NOMO-1 treated with DMSO at 0.1 percent for 48 hours (cell line): ENCODE measurements around the gene CCHCR1.
A peak's percentile ranks its signal among the peaks of the same experiment; 100 is the strongest.
"Not testable (repeated sequence)": the region's sequence is repeated elsewhere in the genome, so short reads cannot be mapped to it uniquely, and the experiment has no call there.

Source experiments
- DNase-seq: peaks from one replicate; lab custom pipeline; 2025; ENCODE audit not compliant: unreplicated experiment; lab: John Stamatoyannopoulos, UW

The CCHCR1 gene, protein sequence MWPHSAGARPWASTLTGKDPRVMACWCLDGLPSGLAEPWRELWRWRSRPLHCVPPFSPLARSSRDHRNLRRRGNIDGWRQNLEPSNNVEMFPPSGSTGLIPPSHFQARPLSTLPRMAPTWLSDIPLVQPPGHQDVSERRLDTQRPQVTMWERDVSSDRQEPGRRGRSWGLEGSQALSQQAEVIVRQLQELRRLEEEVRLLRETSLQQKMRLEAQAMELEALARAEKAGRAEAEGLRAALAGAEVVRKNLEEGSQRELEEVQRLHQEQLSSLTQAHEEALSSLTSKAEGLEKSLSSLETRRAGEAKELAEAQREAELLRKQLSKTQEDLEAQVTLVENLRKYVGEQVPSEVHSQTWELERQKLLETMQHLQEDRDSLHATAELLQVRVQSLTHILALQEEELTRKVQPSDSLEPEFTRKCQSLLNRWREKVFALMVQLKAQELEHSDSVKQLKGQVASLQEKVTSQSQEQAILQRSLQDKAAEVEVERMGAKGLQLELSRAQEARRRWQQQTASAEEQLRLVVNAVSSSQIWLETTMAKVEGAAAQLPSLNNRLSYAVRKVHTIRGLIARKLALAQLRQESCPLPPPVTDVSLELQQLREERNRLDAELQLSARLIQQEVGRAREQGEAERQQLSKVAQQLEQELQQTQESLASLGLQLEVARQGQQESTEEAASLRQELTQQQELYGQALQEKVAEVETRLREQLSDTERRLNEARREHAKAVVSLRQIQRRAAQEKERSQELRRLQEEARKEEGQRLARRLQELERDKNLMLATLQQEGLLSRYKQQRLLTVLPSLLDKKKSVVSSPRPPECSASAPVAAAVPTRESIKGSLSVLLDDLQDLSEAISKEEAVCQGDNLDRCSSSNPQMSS

DNA sequence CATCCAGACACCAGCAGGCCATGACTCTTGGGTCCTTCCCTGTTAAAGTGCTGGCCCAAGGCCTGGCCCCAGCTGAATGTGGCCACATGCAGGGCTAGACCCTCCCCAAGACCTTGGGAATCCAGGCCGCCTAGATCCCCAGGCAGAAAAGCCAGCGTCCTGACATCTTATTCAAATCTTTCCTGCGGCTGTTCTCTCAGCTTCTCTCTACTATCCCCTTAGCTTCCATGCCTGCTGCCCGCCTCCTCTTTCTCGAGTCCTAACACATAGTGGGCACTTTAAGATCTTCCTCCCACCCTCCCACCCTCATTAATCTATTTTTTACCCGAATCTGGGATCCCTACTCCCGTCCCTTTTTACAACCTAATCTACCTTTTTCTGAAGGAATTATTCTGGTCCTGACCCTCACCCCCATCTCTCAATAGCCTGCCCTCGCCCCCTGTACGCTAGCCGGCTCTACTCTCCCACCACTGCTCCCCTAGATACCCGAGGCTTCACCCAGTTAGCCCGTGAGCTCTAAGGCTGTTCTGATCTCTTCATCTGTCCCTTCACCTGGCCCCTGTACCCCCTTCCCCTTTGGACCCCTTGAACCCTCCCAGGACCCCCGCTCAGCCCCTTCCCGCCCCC is at the start of gene CCHCR1:
CCHCR1 (minus strand) TSS at position 290 of the 627 bp plus-strand sequence; CDS start at position 88, 202 bp downstream.
- no peak for DNase-seq

DNA sequence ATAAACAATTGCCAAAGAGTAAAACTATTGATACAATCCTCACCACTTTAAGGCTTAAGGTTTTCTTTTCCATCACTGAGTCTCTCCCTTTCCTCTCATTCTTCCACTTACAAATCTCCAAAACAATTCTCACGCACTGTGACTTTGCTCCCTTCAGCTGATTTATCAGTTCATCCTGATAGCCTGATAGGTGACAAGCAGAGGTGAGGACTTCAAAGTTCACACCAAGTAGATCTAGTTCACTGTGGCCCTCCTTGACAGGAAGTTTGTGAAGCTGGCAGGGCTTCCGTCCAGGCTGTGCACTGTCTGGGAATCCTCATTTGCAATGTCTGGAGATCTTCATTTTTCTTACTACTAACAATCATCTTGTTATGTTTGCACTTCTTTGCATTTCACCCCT is 48.0 kb upstream of the CCHCR1 start:
- no peak for DNase-seq

DNA sequence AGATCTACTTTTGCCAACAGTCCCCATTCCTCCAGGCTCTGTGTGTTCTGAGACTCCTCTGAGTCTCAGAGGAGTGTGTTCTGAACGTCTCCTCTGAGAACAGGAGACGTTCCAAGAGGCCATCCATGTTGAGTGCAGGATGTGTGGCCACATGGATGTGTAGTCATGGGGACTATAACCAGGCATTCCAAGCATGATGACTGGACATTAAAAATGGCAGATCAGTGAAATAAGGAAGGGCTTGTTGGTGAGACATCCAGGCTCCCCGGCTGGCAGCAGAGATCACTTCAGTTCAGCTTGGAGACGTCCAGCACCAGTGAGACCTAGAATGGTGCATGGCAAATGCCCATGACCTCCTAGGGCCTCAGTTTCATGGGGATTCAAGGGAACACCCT is 47.1 kb upstream of the CCHCR1 start:
- DNase-seq: no peak

DNA sequence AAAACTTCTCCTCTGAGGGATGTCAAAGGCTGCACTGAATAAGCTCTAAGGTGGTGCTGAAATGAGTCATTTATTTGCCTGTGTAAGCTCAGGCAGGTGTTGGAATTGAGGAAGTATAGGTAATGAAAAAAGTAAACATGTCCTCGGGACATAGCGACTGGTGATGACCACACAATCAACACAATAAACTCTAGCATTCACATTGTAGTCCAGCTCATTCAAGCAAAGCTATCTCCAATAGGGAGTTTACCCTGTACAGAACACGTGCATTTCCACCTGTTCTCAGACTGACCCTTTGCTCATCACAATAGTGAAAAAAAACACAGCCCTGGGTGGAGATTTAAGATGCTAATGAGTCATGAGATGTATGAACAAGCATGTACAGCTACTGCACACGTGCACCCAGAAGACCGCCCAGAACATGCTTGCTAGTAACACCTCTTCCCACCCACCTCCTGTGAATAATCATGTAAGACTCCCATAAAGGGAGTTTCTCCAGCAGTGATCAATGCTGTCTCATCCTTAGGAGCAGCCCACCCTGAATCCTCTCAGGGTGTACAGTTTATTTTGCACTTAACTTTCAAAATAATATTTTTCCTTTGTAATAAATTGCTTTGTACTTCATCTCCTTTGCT is 45.9 kb upstream of the CCHCR1 start:
- DNase-seq: no peak

DNA sequence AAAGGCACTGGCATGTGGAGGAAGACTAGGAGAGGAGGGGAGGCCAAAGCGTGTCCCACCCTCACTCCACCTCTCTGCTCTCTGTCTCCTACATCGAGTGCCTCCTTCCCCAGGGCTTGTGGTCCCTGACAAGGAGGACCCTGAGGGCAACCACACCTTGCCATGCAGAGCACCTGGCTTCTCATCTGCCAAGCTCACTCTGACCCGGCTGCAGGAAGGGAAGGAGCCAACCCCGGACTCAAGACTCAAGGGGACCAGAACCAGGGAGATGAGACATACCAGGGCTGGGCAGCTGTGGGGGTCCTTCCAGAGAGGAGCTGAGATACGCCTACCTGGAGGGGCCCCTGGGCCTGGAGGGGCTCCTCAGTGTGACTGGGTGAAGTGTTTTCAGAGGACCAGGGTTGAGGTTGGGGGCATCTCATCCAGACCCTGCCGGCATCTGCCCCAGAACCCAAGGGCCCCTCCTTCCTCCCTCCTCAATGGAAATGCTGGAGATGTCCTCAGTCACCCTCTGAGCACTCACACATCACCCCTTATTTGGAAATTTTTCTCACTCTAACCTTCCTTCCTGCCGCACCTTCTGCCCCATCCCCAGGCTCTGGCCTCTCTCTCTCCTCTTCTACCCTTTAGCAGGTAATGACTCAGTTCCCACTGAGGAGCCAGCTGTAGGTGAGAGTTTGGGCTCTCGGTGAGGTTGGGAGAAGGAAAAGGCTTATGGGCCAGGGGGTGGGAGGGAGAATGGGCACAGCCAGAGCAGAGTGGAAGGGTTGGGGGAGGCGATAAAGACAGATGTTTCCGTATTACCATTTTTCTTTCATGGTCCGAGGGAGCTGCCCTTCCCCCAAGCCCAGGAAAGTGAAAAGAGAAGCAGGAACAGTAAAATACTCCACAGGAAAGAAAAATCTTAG is 44.9 kb upstream of the CCHCR1 start:
- no peak for DNase-seq

DNA sequence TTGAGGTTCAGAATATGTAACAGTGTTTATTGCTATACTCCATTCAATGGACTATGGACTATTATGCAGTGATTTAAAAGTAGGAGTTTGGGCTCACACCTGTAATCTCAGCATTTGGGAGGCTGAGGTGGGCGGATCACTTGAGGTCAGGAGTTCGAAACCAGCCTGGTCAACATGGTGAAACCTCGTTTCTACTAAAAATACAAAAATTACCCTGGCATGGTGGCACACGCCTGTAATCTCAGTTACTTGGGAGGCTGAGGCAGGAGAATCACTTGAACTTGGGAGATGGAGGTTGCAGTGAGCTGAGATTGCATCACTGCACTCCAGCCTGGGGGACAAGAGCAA is 41.5 kb upstream of the CCHCR1 start:
- DNase-seq: not testable (repeated sequence)

DNA sequence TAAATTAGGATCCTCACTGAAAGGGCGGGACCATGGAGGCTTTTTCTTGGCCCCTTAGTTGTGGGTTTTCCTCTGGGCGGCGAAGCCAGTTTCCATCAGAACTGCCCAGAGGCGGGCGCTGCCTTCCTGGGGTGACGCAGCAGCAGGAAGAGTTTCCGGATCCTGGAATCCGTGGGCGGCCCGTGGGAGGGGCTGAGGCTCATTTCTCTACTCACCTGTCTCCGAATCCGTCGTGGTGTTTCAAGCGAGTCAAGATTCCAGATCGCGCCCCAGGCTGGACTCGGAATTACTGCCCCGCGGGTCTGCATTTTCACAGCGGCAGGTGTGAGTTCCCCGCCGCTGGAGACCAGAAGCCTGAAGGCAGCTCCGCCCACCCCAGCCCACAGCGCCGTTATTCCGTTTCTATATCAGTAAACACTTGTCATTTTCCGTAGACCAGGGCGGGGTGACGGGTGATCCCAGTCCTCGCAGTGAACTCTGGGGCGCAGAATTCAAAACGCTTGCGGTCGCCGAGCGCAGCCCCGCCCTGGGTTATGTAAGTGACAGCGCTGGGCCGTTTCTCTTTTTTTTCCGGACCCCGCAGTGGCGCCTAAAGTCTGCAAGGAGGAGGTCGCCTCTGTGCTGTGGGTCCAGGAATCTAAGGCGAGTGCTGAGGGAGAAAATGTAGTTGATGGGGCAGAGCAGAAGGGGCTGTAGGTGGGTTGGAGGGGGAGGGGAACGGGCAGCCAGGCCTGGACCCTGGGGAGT is 40.1 kb upstream of the CCHCR1 start:
- DNase-seq: peak; percentile 93

DNA sequence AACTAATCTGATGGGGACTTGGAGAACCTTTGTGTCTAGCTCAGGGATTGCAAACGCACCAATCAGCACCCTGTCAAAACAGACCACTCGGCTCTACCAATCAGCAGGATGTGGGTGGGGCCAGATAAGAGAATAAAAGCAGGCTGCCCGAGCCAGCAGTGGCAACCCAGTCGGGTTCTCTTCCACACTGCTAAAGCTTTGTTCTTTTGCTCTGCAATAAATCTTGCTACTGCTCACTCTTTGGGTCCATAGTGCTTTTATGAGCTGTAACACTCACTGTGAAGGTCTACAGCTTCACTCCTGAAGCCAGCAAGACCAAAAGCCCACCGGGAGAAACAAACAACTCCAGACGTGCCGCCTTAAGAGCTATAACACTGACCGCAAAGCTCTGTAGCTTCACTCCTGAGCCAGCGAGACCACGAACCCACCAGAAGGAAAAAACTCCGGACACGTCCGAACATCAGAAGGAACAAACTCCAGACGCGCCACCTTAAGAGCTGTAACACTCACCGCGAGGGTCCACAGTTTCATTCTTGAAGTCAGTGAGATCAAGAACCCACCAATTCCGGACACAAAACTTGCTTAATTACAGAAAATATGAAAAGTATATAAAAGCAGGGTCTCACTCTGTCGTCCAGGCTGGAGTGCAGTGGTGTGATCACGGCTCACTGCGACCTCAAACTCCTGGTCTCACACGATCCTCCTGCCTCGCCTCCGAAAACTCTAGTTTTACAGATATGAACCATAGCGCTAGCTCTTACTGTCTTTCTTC is 38.8 kb upstream of the CCHCR1 start:
- not testable (repeated sequence) for DNase-seq

DNA sequence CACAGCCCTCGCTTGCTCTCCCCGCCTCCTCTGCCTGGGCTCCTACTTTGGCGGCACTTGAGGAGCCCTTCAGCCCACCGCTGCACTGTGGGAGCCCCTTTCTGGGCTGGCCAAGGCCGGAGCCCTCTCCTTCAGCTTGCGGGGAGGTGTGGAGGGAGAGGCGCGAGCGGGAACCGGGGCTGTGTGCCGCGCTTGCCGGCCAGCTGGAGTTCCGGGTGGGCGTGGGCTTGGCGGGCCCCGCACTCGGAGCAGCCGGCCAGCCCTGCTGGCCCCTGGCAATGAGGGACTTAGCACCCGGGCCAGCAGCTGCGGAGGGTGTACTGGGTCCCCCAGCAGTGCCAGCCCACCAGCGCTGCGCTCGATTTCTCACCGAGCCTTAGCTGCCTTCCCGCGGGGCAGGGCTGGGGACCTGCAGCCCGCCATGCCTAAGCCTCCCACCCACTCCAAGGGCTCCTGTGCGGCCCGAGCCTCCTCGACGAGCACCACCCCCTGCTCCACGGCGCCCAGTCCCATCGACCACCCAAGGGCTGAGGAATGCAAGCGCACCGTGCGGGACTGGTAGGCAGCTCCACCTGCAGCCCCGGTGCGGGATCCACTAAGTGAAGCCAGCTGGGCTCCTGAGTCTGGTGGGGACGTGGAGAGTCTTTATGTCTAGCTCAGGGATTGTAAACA is 37.8 kb upstream of the CCHCR1 start:
- DNase-seq: not testable (repeated sequence)

DNA sequence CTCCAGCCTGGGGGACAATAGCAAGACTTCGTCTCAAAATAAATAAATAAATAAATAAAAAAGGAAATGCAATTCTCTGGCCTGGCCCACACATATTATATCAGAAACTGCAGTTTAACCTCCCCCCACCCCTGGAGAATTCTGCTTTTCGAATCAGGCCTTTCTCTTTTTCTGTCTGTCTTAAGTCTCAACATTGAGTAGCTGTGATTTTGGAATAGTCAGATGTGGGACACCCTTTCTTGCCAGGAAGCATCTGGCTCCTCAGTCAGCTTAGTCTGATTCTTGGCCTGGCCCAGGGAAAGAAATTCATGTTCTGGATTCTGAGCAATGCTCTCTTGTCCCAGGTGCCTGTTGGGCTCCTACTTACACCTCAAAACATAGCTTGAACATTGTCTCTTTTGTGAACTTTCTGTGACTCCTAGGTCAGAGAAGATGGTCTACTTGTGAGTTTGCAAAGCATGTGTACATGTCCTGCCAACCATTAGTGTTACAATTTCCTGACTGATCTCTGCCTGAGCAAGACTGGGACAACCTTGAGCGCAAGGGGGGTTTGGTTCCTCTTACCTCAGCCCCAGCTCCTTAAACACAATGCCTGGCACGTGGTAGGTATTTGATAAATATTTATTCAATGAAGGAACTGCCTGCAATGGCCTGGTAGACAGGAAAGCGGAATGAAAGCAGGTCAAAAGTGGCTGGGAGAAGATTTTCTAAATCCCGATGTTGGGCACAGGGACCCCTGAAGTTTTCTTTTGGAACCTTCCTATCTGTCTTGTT is 36.6 kb upstream of the CCHCR1 start:
- DNase-seq: no peak

DNA sequence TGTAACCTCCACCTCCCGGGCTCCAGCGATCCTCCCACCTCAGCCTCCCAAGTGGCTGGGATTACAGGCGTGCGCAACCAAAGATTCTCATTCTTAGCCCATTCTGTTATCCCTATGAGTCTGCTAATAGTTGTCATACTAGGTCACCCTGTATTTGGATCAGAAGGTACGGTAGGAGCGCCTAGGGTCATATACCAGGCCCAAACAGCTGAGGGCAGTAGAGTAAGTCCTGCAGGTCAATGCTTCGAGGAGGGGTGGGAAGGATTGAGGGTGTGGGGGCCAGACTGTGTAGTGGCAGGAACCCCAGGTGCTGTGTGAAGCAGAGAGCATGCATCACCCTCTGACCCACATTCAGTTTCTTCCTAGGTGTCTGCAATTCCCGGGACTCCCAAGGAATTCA is 35.6 kb upstream of the CCHCR1 start:
- DNase-seq: no peak

DNA sequence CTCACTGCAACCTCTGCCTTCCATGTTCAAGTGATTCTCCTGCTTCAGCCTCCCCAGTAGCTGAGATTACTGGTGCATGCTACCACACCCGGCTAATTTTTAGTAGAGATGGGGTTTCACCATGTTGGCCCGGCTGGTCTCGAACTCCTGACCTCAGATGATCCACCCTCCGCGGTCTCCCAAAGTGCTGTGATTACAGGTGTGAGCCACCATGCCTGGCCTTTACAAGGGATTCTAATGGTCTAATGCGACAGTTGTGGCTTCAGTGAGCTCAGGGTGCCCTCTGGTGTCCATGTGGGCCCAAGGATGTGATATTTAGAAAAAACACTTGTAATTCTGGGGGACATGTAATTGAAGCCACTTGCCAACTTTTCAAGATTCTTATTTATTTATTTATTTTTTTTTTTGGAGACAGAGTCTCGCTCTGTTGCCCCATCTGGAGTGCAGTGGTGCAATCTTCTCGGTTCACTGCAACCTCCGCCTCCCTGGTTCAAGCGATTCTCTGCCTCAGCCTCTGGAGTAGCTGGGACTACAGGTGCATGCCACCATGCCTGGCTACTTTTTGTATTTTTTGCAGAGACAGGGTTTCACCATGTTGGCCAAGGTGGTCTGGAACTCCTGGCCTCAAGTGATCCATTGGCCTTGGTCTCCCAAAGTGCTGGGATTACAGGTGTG is 35.0 kb upstream of the CCHCR1 start:
- peak; percentile 52 for DNase-seq

DNA sequence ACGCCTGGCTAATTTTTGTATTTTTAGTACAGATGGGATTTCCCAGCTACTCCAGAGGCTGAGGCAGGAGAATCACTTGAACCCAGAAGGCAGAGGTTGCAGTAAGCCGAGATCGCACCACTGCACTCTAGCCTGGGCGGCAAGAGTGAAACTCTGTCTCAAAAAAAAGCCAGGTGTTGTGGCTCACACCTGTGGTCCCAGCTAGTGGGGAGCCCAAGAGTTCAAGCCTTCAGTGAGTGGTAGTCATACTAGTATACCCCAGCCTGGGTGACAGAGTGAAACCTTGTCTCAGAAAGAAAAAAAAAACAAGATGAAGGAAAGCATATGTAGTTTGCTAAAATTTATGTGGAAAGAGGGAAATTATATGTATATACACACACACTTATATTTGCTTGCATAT is 32.9 kb upstream of the CCHCR1 start:
- DNase-seq: no peak

DNA sequence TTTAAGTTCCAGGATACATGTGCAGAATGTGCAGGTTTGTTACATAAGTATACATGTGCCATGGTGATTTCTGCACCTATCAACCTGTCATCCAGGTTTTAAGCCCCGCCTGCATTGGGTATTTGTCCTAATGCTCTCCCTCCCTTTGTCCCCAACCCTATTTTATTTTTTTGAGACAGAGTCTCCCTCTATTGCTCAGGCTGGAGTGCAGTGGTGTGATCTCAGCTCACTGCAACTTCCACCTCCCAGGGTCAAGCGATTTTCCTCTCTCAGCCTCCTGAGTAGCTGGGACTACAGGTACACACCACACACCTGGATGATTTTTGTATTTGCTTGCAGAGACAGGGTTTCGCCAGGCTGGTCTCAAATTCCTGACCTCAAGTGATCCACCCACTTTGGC is 31.6 kb upstream of the CCHCR1 start:
- not testable (repeated sequence) for DNase-seq

DNA sequence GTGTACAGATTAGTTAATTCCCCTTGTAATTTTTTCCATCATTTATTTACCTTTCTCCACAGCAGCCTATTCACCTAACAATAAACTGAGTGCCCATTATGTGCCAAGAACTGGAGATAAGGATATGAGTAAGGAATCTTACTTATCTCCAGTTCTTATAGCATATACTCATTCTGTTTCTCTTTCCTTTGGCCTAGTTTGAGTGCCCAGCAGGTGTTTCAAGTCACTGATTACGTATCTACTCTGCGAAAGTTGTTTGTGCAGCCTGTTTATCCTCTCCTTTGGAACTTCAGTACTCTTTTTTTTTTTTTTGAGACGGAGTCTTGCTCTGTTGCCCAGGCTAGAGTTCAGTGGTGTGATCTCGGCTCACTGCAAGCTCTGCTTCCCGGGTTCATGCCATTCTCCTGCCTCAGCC is 30.2 kb upstream of the CCHCR1 start:
- DNase-seq: no peak

DNA sequence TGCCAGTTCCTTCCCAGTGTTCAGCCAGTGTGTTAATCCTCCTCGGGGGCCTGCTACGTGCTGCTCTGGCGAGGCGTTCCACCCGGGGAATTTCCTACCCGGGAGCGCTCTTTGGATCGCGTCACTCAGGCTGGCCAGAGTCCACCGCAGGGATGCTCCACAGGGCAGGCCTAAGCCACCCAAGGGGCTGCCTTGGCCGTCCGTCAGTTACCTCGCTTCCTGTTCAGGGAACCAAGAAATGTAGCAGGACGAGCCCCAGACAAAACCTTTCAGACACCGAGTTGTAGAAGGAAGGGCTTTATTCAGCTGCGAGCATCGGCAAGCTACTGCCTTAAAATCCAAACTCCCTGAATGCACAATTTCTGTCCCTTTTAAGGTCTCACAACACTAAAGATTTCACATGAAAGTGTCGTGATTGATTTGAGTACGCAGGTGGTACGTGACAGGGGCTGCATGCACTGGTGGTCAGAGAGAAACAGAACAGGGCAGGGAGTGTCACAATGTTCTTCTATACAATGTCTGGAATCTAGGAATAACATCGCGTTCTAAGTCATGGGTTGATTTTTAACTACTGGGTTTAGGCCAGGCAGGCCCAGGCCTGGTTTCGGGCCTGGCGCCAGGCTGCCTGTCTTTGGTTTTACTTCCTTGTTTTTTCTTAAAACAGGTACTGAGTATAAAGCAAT is 28.6 kb upstream of the CCHCR1 start:
- no peak for DNase-seq
